A673 (cell line): ENCODE data around the gene LAGE3. TPM values are rescaled to one million over a fixed set of nuclear protein-coding genes. Genes with fewer than 3 reads are reported as not detected.

Experiments used
- BruUV-seq: library from RNA; stranded (reverse); fragments of 400-500 nt; replicated peaks from 2 replicates; lab custom pipeline; 2021; lab: Mats Ljungman, UMichigan
- CTCF ChIA-PET: fragments of 300-600 bp; sonication (Branson Sonifier 250); formaldehyde crosslinking; loops from one replicate; lab custom pipeline; 2022; ENCODE audit warnings: antibody characterized with exemption; lab: Charles Lee
- POLR2A ChIA-PET: fragments of 300-600 bp; sonication (Branson Sonifier 250); formaldehyde crosslinking; loops from one replicate; lab custom pipeline; 2022; ENCODE audit warnings: antibody characterized with exemption; ENCODE audit not compliant: low non-redundant PET; lab: Charles Lee
- DNase-seq: peaks from one replicate; pipeline ENCODE4 v3.0.0-alpha.2; 2015; ENCODE audit warnings: low spot score
- H3K27ac ChIP-seq: fragments of 200-600 bp; sonication (generic); 2 replicates; pipeline ENCODE4 v1.5.1; 2016; ENCODE audit warnings: mixed run types, low read depth, mild to moderate bottlenecking, mixed read lengths, antibody characterized with exemption, low read length; ENCODE audit not compliant: poor library complexity, severe bottlenecking
- H3K27me3 ChIP-seq: fragments of 200-600 bp; sonication (generic); replicated peaks from 2 replicates; pipeline ENCODE4 v1.6.1; 2017; ENCODE audit warnings: mixed run types, low read depth, mild to moderate bottlenecking, mixed read lengths, antibody characterized with exemption, low read length; ENCODE audit not compliant: insufficient read depth, poor library complexity
- H3K36me3 ChIP-seq: fragments of 200-600 bp; sonication (generic); 2 replicates; pipeline ENCODE4 v1.6.1; 2016; ENCODE audit warnings: mixed run types, mild to moderate bottlenecking, mixed read lengths, antibody characterized with exemption, low read length; ENCODE audit not compliant: insufficient read depth, poor library complexity, severe bottlenecking
- H3K4me1 ChIP-seq: fragments of 200-600 bp; sonication (generic); 2 replicates; pipeline ENCODE4 v1.6.1; 2017; ENCODE audit warnings: mixed run types, mild to moderate bottlenecking, mixed read lengths, antibody characterized with exemption, low read length; ENCODE audit not compliant: insufficient read depth, poor library complexity, severe bottlenecking
- H3K4me3 ChIP-seq: fragments of 200-600 bp; sonication (generic); 2 replicates; pipeline ENCODE4 v1.5.1; 2016; ENCODE audit warnings: low read depth, mixed run types, mild to moderate bottlenecking, mixed read lengths, low read length; ENCODE audit not compliant: poor library complexity, severe bottlenecking
- H3K9me3 ChIP-seq: fragments of 200-600 bp; sonication (generic); 2 replicates; pipeline ENCODE4 v1.6.1; 2016; ENCODE audit warnings: mixed run types, low read depth, mild to moderate bottlenecking, mixed read lengths, antibody characterized with exemption, low read length; ENCODE audit not compliant: poor library complexity, severe bottlenecking
- EZH2 ChIP-seq: fragments of 200-600 bp; sonication (generic); IDR thresholded peaks from 2 replicates; pipeline ENCODE4 v1.6.1; 2017; ENCODE audit warnings: borderline replicate concordance, low read depth, mild to moderate bottlenecking, mixed read lengths, antibody characterized with exemption, low read length; ENCODE audit not compliant: poor library complexity, severe bottlenecking
- intact Hi-C: fragments of 100-400 bp; cut with micrococcal nuclease; formaldehyde crosslinking; loops from one replicate; pipeline ENCODE4 v1.10.0; 2022; ENCODE audit not compliant: unreplicated experiment
- total RNA-seq: library from RNA; stranded (reverse); gene quantifications from 2 replicates; pipeline ENCODE4 v1.2.3, GENCODE V29; 2021
- TF ChIP-seq, protein P1 (sequence below): fragments of 300-800, 200-600 bp; sonication (generic); conservative IDR thresholded peaks from 2 replicates; pipeline ENCODE4 v1.5.1; 2017; ENCODE audit warnings: low read depth, mild to moderate bottlenecking, antibody characterized with exemption, low read length, moderate library complexity, mixed read lengths

Gene LAGE3
- total RNA-seq, 1 experiment from 2014 or later: 34.6 TPM

DNA sequence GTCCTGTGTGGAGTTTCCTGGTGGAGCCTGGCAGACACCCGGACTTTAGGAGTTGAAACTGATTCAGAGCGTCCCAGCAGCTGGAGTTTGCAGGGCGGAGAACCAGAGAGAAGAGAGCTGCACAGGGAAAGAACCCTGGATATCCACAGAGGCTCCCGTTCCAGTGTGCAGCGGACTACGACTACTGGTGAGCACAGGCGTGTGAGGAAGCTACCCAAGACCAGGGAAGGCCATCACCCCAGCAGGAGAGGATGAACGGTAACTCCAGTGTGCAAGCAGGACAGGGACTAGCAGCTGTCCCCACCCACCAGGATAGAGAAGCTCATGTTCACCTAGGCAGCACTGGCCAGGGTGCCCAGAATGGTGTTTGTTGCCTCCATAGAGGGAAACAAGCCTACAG, 2.3 kb downstream of the LAGE3 start:
- H3K4me1 ChIP-seq: no peaks in the 10 kb centered on the region
- CTCF ChIA-PET: no interaction called here
- no peaks in the 10 kb centered on the region for H3K27me3 ChIP-seq
- intact Hi-C loops: no loop called here
- POLR2A ChIA-PET: no interaction called here
- TF ChIP-seq, protein P1, sequence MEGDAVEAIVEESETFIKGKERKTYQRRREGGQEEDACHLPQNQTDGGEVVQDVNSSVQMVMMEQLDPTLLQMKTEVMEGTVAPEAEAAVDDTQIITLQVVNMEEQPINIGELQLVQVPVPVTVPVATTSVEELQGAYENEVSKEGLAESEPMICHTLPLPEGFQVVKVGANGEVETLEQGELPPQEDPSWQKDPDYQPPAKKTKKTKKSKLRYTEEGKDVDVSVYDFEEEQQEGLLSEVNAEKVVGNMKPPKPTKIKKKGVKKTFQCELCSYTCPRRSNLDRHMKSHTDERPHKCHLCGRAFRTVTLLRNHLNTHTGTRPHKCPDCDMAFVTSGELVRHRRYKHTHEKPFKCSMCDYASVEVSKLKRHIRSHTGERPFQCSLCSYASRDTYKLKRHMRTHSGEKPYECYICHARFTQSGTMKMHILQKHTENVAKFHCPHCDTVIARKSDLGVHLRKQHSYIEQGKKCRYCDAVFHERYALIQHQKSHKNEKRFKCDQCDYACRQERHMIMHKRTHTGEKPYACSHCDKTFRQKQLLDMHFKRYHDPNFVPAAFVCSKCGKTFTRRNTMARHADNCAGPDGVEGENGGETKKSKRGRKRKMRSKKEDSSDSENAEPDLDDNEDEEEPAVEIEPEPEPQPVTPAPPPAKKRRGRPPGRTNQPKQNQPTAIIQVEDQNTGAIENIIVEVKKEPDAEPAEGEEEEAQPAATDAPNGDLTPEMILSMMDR: no peak
- no peak for TF ChIP-seq EZH2
- no peak for DNase-seq
- no TSS peak for BruUV-seq
- no peak overlapping the region for H3K4me3 ChIP-seq
- no peak overlapping the region for H3K27ac ChIP-seq
- H3K9me3 ChIP-seq: no peaks in the 10 kb centered on the region
- no peaks in the 10 kb centered on the region for H3K36me3 ChIP-seq

DNA sequence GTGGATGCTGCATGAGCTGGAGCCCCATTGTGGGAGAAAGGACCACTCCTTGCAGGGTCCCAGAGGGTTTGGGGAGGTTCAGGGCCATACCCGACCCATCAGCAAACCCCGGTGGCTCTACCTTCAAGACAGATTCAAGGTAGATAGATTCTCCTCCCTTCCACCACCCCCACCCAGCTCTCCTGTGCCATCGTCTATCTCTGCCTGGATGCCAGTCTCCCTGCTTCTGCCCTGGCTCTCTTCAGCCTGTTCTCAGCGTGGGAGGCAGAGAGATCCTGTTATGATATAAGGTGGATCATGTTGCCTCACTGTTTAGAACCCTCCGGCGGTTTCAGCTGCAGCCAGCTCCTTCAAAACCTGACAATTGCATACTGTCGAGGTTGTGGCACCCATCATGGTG, 5.4 kb downstream of the LAGE3 start:
- Histone ChIP-seq H3K36me3 (no peaks in the 10 kb centered on the region), H3K27me3 (no peaks in the 10 kb centered on the region), H3K9me3 (no peaks in the 10 kb centered on the region), H3K4me3 (no peak overlapping the region), H3K4me1 (no peaks in the 10 kb centered on the region), H3K27ac (no peak overlapping the region)
- intact Hi-C loops: no loop called here
- no peak for TF ChIP-seq EZH2
- TF ChIP-seq, protein P1: no peak
- ChIA-PET CTCF (no interaction called here), POLR2A (no interaction called here)
- DNase-seq: no peak
- no TSS peak for BruUV-seq

DNA sequence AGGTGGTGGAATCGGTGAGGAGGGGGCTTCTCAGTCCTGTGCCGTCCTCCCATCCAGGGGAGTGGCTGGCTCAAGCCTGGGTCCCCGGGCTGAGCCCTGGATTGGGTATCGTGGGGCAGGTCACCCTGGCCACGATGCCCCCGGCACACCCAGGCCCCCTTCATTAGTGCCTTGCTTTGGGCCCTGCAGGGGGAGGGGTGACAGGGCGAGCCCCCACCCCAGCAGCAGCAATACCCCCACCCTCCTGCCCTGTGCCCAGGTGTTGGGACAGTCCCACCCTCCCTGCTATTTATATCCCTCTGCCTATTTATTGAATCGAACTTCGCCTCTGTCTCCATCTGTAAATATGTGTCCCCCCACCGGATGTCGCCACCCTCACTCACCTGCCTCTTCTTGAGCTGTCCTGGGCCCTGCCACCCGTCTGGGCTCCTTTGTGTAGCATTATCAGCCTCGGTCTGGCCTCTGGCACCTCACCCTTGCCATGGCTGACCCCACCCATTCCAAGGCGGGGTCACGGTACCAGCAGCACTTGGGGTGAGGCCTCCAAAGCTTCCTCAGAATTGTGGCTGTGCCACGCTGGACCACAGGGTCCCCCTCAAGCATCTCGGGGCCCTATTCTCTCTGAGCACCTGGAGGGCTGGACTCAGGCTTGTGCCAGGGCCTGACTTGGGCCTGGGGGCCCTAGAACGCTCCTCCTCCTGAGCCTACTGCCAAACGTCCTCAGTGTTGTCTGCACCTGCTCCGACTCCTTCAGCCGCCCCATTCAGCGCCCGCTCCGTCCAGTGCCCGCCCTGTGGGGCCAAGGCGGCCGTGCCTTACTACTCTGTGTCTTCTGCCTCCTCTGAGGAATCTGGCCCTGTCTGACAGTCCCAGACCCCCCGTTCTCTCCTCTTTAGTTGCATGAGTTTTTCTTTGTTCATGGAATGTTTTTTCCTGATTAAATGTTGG, 6.1 kb downstream of the LAGE3 start:
- H3K27me3 ChIP-seq: no peaks in the 10 kb centered on the region
- no peaks in the 10 kb centered on the region for H3K9me3 ChIP-seq
- no peak overlapping the region for H3K4me3 ChIP-seq
- intact Hi-C loops: no loop called here
- TF ChIP-seq EZH2: no peak
- TF ChIP-seq, protein P1: no peak
- peaks cover 5% of the 10 kb centered on the region for H3K36me3 ChIP-seq
- BruUV-seq: no TSS peak
- no peak overlapping the region for H3K27ac ChIP-seq
- DNase-seq: no peak
- CTCF ChIA-PET: no interaction called here
- no peaks in the 10 kb centered on the region for H3K4me1 ChIP-seq
- POLR2A ChIA-PET: no interaction called here
